ENCODE results near the gene KRTAP20-1. TPM values are rescaled to one million over a fixed set of nuclear protein-coding genes. Genes with fewer than 3 reads are reported as not detected.

The KRTAP20-1 gene
- total RNA-seq, 1 donor from 2014 or later = not detected

GRCh38 chr21:30582870-30583269, 33.4 kb upstream of the KRTAP20-1 start:
- TF ChIP-seq CTCF (IDR thresholded peaks at IDR 0.05; ENCODE audit: partially characterized antibody, unreplicated experiment) = no peak
- no peaks in the 10 kb centered on the region for H3K4me1 Mint-ChIP-seq (ENCODE audit: low read depth, unreplicated experiment)
- H3K27me3 Mint-ChIP-seq (ENCODE audit: unreplicated experiment) = no peaks in the 10 kb centered on the region
- H3K4me3 Mint-ChIP-seq (ENCODE audit: unreplicated experiment) = no peak overlapping the region
- H3K27ac Mint-ChIP-seq (ENCODE audit: unreplicated experiment) = no peak overlapping the region
- no peaks in the 10 kb centered on the region for H3K36me3 Mint-ChIP-seq (ENCODE audit: unreplicated experiment)
- DNase-seq = no peak
- H3K9me3 Mint-ChIP-seq (ENCODE audit: unreplicated experiment) = no peaks in the 10 kb centered on the region

GRCh38 chr21:30590297-30590696, 25.9 kb upstream of the KRTAP20-1 start, which contains the start of gene KRTAP22-2:
Gene KRTAP22-2 (minus strand): TSS chr21:30590397.
- TF ChIP-seq CTCF (IDR thresholded peaks at IDR 0.05; ENCODE audit: partially characterized antibody, unreplicated experiment) = no peak
- Mint-ChIP-seq H3K27me3 (ENCODE audit: unreplicated experiment) (no peaks in the 10 kb centered on the region), H3K36me3 (ENCODE audit: unreplicated experiment) (no peaks in the 10 kb centered on the region), H3K4me1 (ENCODE audit: low read depth, unreplicated experiment) (no peaks in the 10 kb centered on the region), H3K27ac (ENCODE audit: unreplicated experiment) (no peak within 1 kb of the TSS), H3K4me3 (ENCODE audit: unreplicated experiment) (no peak within 1 kb of the TSS), H3K9me3 (ENCODE audit: unreplicated experiment) (peaks cover 2% of the 10 kb centered on the region)
- no peak for DNase-seq

GRCh38 chr21:30592140-30592539, 24.1 kb upstream of the KRTAP20-1 start, which contains the start of gene KRTAP6-3:
Gene KRTAP6-3 (plus strand): TSS chr21:30592440. CDS start chr21:30592446, 6 bp downstream.
- H3K4me3 Mint-ChIP-seq (ENCODE audit: unreplicated experiment) = no peak within 1 kb of the TSS
- DNase-seq = no peak
- TF ChIP-seq CTCF (IDR thresholded peaks at IDR 0.05; ENCODE audit: partially characterized antibody, unreplicated experiment) = no peak
- H3K27ac Mint-ChIP-seq (ENCODE audit: unreplicated experiment) = no peak within 1 kb of the TSS
- H3K27me3 Mint-ChIP-seq (ENCODE audit: unreplicated experiment) = no peaks in the 10 kb centered on the region
- H3K9me3 Mint-ChIP-seq (ENCODE audit: unreplicated experiment) = peaks cover 2% of the 10 kb centered on the region
- no peaks in the 10 kb centered on the region for H3K36me3 Mint-ChIP-seq (ENCODE audit: unreplicated experiment)
- H3K4me1 Mint-ChIP-seq (ENCODE audit: low read depth, unreplicated experiment) = no peaks in the 10 kb centered on the region

- DNase-seq = no peak
- Mint-ChIP-seq H3K9me3 (ENCODE audit: unreplicated experiment) (no peaks in the 10 kb centered on the region), H3K4me3 (ENCODE audit: unreplicated experiment) (no peak within 1 kb of the TSS), H3K4me1 (ENCODE audit: low read depth, unreplicated experiment) (no peaks in the 10 kb centered on the region), H3K27me3 (ENCODE audit: unreplicated experiment) (no peaks in the 10 kb centered on the region), H3K27ac (ENCODE audit: unreplicated experiment) (no peak within 1 kb of the TSS), H3K36me3 (ENCODE audit: unreplicated experiment) (no peaks in the 10 kb centered on the region)
- TF ChIP-seq CTCF (IDR thresholded peaks at IDR 0.05; ENCODE audit: partially characterized antibody, unreplicated experiment) = no peak
These were observed 17.4 kb upstream of the KRTAP20-1 start, which contains the start of gene KRTAP6-2 for GRCh38 chr21:30598802-30599201. Gene KRTAP6-2 (minus strand): TSS chr21:30598902. CDS start chr21:30598874, 28 bp downstream.

- no peak within 1 kb of the TSS for H3K4me3 Mint-ChIP-seq (ENCODE audit: unreplicated experiment)
- DNase-seq = no peak
- no peak for TF ChIP-seq CTCF (IDR thresholded peaks at IDR 0.05; ENCODE audit: partially characterized antibody, unreplicated experiment)
- no peaks in the 10 kb centered on the region for H3K27me3 Mint-ChIP-seq (ENCODE audit: unreplicated experiment)
- no peak within 1 kb of the TSS for H3K27ac Mint-ChIP-seq (ENCODE audit: unreplicated experiment)
- no peaks in the 10 kb centered on the region for H3K9me3 Mint-ChIP-seq (ENCODE audit: unreplicated experiment)
- H3K36me3 Mint-ChIP-seq (ENCODE audit: unreplicated experiment) = no peaks in the 10 kb centered on the region
- H3K4me1 Mint-ChIP-seq (ENCODE audit: low read depth, unreplicated experiment) = no peaks in the 10 kb centered on the region
These were observed 15.4 kb upstream of the KRTAP20-1 start, which contains the start of gene KRTAP22-1 for GRCh38 chr21:30600787-30601186. Gene KRTAP22-1 (plus strand): TSS chr21:30601087.
